NOMO-1 treated with DMSO at 0.1 percent for 48 hours (cell line): Measurements from ENCODE around the gene EXOSC3.
"Not testable (repeated sequence)": the region's sequence is repeated elsewhere in the genome, so short reads cannot be mapped to it uniquely, and the experiment has no call there.

Source experiments
- DNase-seq: peaks from one replicate; lab custom pipeline; 2025; ENCODE audit not compliant: unreplicated experiment; lab: John Stamatoyannopoulos, UW

Gene EXOSC3

DNA sequence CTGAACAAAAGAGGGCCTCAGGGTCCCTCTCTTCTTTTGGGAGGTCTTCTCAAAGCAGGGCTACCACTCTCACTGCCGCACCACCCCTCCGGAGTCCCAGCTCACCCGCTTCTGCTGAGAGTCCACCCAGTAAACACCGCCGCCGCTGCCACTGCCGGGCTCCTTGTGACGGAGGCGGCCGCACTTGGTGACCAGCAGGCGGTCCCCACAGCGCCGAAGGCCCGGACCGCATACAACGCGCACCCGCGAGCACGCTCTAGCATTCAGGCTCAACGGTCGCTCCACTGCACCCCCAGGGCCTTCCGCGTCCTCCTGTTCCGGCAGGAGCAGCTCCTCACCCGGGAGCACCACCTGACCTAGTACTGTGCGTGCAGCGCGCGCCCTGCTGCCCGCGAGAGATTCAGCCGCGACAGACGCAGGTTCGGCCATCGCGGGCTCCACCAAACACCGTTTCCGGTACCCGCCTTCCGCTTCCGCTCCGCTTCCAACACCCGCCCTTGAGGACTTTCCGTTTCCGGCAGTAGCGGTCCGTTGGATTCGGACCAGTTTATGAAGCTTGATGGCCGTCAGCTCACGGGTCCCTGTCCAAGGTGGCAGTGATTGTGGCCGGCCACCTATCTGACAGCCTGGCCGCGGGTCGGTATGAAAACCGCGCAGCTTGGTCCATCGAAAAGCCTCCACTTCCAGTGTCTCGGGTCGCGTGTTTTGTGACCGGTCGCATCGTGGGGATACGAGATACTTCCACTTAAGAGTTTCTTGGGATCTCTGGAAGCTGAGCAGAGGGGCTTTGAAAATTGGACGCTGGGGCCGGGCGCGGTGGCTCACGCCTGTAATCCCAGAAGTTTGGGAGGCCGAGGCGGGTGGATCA lies at the start of gene EXOSC3:
Gene EXOSC3 (minus strand): TSS at position 449 of the 868 bp plus-strand sequence. CDS start 20 bp downstream, at position 429.
- peak; percentile 76 for DNase-seq

DNA sequence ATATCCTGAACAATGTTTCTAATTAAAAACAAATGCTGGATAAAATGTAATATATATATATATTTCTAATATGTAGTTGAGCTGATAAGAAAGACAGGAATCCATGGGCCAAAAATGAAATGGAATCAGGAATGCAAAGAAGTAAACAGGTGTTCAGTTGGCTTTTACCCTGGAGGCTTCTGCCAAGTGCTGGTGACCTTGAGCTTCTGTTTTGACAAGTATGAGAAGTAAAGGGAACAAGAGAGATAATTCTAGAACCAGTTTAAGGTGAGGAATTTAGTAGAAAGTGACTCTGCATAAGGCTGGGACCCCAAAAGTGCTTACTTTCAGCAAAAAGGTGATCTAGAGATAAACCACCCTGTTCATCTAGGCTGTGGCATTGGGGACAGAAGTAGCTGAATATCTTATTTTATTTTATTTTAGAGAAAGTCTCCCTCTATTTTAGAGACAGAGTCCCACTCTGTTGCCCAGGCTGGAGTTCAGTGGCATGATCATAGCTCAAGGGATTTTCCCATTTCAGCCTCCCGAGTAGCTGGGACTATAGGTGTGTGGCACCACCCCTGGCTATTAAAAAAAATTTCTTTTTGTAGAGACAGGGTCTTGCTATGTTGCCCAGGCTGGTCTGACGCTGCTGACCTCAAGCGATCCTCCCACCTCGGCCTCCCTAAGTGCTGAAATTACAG lies 42.8 kb upstream of the EXOSC3 start:
- DNase-seq = no peak

DNA sequence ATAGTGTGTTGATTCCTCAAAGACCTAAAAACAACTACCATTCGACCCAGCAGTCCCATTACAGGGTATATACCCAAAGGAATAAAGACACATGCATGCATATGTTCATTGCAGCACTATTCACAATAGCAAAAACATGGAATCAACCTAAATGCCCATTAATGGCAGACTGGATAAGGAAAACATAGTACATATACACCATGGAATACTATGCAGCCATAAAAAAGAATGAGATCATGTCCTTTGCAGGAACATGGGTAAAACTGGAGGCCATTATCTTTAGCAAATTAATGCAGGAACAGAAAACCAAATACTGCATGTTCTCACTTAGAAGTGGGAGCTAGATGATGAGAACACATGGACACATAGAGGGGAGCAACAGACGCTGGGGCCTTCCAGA lies 40.3 kb upstream of the EXOSC3 start:
- not testable (repeated sequence) for DNase-seq

DNA sequence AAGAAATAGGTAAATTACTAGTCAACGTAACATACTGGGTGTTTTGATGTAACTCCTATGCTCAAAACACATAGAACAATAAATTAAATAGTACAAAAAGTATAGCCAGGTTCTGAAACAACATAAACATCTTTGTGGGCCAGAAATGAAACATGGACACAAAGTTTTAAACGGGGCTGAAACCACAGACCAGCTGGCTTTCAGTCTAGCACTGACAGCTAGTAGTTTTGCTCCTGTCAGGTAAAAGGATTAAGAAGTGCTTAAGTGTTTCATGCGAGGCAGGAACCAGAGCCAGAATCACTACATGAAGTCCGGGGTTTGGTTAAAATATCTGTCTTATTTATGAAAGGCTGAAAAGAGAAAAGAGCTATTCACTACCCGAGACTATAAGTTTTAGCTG lies 35.3 kb upstream of the EXOSC3 start:
- DNase-seq = no peak

DNA sequence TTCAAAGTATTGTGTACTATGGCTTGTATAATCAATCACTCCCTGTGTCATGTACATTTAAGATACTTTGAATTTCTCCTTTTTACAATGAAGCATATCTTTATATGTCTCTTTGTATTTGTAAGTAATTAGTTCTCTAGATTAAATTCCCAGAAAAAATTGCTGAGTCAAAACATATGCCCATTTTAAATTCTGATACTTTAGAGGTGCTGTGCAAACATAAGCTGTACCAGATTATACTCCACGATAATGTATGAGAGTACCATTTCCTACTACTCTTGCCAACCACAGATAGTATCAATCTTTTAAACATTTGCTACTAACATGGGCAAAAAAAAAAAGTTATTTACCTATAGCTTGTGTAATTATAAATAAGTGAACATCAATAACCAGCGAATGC lies 34.0 kb upstream of the EXOSC3 start:
- DNase-seq = no peak

DNA sequence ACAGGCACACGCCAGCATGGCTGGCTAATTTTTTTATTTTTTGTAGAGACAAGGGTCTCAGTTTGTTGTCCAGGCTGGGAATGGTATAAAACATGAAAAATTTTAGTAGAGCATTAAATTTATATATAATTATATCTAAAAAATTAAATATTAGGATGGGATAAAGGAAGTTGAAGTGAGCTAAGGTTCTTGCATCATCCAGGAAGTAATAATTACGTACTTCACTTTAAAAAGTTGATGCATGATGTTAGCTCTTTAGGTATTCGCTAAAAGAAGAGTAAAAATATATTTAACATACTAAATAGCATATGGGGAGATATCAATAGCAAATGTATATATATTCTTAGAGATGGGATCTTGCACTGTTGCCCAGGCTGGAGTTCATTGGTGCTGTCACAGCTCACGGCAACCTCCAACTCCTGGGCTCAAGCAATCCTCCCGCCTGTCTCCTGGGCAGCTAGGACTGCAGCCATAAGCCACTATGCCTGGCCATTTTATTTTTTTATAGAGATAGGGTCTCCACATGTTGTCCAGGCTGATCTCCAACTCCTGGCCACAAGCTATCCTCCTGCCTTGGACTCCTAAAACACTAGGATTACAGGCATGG lies 28.0 kb upstream of the EXOSC3 start:
- no peak for DNase-seq

DNA sequence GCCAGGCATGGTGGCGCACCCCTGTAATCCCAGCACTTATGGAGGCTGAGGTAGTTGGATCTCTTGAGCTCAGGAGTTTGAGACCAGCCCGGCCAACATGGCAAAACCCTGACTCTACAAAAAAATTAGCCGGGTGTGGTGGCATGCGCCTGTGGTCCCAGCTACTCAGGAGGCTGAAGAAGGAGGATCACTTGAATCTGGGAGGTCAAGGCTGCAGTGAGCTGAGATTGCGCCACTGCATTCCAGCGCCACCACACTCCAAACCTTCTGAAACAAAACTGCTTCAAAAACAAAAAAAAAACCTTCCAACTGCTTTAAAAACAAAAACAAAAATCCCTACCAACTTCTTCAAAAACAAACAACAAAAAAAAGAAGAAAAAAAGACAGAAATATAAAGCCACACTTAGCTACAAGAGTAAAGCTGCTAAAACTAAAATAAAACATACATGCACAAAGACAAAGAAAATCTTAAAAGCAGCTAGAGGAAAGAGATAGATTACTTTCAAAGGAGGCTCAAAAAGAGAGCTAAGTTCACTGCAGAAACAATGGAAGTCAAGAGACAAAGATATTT lies 27.1 kb upstream of the EXOSC3 start:
- DNase-seq = no peak

DNA sequence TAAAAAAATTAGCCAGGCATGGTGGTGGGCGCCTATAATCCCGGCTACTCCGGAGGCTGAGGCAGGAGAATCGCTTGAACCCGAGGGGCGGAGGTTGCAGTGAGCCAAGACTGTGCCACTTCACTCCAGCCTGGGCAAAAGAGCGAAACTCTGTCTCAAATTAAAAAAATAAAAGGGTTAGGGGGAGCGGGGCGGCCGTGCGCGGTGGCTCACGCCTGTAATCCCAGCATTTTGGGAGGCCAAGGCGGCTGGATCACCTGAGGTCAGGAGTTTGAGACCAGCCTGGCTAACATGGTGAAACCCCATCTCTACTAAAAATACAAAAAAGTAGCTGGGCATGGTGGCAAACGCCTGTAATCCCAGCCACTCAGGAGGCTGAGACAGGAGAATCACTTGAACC lies 24.8 kb upstream of the EXOSC3 start:
- not testable (repeated sequence) for DNase-seq

DNA sequence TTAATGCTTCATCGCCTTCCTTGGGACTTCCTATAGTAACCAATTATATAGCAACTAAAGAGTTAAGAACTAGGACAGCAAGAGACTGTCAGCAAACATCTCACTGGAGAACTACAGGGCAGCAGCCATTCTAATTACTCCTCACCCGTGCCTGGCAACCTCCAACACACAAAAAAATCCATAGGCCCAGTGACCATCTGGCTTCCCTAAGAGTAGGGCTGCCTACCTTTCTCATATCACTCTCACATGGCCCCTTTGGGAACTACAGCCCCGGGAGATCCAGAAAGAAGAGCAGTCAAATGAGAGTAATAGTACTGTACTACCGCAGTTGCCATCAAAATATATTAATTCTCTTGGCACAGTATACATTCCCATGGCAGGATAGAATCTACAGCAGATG lies 21.4 kb upstream of the EXOSC3 start:
- no peak for DNase-seq

DNA sequence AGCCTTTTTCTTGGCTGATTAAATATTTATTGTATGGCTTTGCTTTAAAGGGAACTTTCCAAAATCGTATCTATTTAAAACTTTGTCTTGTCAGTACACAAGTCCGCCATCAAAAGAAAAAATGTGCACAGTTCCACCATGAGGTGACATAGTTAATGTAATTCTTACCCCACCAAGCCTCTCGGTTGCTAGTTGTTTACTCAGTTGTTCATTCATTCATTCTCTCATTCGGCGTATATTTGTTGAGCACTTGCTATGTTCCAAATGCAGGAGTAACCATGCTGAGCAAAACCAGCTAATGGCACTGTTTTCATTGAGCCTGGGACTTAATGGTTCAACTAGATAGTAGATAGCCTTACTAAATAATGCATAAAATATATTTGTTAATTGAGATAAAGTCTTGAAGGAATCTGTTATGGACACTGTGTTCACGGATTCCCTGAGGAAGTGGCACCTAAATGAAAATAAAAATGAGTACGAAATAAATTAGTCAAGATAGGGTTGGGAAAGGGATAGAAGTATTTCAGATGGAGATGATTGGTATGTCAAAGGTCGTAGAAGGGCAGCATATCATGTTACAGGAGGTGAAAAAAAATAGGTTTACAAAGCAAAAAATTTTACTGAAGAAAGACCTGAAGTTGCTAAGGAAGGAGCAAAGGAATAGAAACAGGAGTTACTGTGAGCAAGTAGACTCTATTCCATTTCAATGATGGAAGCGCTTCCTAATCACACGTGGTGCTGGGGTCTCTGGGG lies 17.3 kb upstream of the EXOSC3 start:
- DNase-seq = no peak

DNA sequence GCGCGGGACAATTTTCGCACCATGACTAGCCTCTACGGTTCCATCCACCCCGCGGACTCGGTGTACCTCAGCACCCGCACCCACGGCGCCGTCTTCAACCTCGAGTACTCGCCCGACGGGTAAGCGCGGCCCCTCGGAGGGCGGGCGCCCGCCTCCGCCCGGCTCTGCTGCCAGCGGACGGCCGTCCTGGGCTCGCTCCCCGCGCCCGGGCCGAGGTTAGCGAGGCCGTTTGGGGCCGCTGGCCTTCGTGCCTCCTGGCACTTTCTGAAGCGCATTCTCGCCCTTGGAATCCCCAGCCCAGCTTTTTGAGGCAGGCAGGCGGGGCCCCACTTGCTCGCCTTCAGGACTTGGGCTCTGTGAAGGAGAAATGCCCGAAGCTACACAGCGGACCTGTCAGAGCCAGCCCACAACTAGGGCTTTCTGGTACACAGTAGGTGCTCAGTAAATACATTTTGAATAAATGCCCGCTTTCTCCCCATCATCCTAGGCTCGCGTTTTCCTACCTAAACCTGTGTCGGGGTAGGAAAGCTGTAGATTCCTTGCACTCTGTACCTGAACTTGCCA lies 16.5 kb upstream of the EXOSC3 start:
- DNase-seq = no peak

DNA sequence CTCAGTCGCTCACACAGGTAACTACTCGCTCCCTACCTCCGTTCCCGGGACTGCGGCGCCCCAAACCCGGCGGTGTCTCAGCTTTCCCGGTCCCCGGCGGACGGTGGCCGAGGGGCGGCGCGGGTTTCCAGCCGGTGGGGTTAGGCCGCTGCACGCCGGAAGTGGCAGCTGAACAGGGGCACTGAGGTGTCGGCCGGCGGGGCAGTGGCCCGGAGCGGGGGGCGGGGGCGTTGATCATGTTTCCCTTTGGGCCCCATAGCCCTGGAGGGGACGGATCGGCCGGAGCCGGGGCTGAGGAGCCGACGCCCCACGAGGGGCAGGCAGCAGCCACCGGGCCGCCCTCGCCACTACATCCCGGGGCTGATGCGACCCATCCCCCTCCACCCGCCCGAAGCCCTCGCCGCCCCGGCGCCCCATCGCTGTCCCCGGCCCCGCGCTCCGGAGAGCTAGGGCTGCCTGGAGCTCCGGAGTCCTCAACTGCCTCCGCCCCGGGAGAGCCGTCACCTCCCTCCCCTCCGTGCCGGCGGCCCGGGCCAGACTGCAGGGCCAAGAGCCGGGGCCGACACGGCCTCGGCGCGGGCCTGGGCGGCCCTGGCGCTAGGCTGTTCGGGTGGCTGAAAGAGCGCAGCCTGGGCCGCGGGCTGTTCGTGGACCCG lies 15.9 kb upstream of the EXOSC3 start, which contains the start of gene DCAF10:
Gene DCAF10 (plus strand): TSS at position 167 of the 656 bp plus-strand sequence. CDS start 70 bp downstream, at position 237.
- peak; percentile 26 for DNase-seq

DNA sequence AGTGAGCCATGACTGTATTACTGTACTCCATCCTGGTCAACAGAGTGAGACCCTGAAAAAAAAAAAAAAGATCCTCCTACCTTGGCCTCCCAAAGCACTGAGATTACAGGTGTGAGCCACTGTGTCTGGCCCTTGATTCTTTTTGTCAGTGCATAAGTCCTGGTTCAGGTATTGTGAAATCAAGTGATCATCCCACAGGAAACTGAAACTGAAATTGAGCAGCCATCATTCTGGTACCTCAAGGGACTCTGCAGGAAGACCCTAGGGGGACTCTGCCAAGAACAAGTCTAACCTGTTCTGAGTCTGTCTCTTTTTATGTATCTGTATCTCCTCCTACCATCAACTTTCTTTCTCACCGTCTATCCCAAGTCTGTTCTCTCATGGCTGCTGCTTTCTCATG lies 13.8 kb upstream of the EXOSC3 start:
- DNase-seq = no peak

DNA sequence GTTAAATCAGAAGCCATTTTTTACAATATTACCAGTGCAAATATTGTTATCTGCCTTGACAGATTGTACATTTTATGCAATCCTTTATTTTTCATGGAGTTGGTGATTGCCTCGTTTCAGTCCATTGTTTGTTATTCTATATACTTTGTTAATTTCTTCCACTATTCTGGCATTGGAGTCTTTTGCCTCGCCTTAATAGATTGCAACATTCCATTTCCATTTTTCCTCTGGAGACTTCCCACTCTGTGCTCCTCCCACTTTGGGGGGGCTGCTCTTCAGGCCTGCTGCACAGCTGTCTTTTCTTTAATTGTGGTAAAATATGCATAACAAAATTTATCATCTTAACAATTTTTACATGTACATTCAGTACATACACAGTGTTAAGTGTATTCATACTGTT lies 11.4 kb upstream of the EXOSC3 start:
- DNase-seq = no peak

DNA sequence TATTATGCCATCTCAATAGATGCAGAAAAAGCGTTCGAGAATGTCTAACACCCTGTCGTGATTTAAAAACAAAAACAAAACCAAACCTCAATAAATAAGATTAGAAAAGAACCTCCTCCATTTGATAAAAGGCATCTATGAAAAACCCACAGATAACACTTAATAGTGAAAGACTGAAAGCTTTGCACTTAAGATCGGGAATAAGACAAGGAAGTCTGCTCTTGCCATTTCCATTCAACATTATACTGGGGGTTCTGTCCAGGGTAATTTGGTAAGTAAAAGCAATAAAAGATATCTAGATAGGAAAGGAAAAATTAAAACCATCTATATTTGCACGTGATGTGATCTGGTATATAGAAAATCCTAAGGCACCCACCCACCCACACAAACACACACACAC lies 7.3 kb upstream of the EXOSC3 start:
- DNase-seq = no peak

DNA sequence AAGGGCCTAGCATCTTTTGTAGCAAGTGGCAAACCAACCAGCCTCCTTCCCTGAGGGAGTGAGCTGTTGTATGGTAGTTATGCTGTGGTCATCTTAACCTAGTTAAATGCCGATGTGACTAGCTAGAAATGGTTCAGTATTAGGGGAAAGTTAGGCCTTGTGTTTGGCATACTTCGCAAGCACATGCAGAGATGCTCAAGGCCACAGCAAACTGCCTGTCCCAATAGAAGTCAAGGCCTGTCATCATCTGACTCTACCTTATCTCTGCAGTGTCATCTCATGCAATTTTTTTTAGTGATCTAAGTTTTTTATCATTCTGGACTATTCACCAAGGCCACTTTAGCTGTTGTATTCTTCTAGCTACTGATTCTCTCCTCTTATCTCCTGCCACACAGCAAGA lies 5.2 kb upstream of the EXOSC3 start:
- no peak for DNase-seq

DNA sequence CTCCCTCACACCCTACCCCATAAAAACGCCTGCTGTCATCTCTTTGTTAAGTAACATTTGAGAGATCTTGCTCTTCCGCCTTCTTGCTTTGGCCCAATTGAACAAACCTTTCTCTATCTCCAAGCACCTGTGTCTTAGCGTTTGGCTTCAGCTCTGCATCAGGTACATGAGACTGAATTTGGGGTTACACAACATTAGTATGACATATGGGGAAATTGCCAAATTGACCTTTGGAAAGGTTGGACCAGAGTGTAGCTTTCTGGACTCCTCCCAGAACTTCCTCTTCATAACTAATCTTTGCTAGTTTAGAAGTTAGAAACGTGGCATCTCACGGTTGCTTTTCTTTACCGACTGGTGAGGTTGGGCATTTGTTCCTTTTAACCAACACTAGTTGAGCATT lies 3.5 kb upstream of the EXOSC3 start:
- peak; percentile 50 for DNase-seq

DNA sequence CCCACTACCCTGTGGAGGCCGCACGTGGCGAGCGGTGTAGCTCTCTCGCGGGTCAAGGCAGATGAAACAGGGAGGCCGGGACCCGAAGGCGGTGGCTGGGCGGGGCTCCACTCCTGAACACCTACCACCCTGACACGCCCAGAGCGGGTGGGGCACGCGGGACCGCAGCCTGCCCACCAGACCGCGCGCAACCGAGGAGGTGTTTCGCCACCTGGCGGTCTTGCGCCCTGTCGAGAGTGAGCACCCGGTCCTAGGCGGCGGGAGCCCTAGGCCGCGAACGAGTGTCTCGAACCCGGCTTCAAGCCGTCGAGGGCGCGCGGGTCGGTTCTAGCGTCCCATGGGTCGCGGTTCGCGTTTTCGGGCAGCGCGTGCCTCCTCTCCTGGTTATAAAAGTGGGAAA lies 2.2 kb upstream of the EXOSC3 start:
- no peak for DNase-seq

DNA sequence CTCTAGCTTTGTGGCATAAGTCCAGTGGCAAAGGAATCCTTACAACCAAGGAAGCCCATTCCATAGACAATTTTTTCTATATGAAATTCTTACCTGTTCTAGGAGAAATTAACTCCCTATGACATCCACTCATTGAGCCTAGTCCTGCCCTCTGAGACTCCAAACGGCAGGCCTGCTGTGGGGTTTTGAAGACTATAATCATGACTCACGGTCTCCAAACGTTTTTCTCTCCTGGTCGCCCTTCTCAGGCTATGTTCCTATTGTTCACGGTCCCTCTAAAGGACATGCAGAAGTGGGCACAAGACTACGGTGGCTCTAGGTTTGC lies 611 bp downstream of the EXOSC3 start:
- no peak for DNase-seq

DNA sequence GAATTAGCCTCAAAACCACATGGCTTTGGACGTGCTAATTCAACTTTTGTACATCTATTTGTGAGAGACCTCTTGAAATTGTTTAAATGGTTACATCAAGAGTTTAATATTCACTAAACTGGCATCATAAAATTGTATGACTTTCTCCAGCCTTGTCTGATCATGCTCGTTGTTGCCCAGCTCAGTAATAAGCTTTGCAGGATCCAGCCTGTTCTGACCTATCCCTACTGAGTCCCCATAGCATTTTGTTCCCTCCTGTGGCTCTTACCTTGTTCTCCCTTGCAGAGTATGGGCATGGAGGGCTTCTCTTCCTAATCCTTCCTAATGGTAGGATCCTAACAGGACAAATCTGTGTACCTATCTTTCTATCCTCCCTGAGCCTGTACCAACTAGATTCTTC lies 6.3 kb downstream of the EXOSC3 start:
- DNase-seq = no peak
